Measurements from ENCODE around the gene LRPAP1.
"Not testable (repeated sequence)": the region's sequence is repeated elsewhere in the genome, so short reads cannot be mapped to it uniquely, and the experiment has no call there.

Gene LRPAP1

GRCh38 chr4:3531879-3532750, at the start of gene LRPAP1:
TSS of gene LRPAP1 (minus strand) at chr4:3532422. CDS start at chr4:3532412, 10 bp downstream.
- peak; percentile 84 for DNase-seq

GRCh38 chr4:3581334-3582090, 49.3 kb upstream of the LRPAP1 start:
- DNase-seq, result not testable (repeated sequence)

- not testable (repeated sequence) for DNase-seq
Observed at GRCh38 chr4:3580859-3581258, 48.6 kb upstream of the LRPAP1 start.

GRCh38 chr4:3578527-3579144, 46.4 kb upstream of the LRPAP1 start:
- not testable (repeated sequence) for DNase-seq

- not testable (repeated sequence) for DNase-seq
Observed at GRCh38 chr4:3578052-3578451, 45.8 kb upstream of the LRPAP1 start.

- DNase-seq, result not testable (repeated sequence)
Observed at GRCh38 chr4:3577208-3577892, 45.1 kb upstream of the LRPAP1 start.

- DNase-seq, result not testable (repeated sequence)
Observed at GRCh38 chr4:3576533-3577207, 44.4 kb upstream of the LRPAP1 start.

GRCh38 chr4:3575426-3576369, 43.5 kb upstream of the LRPAP1 start:
- DNase-seq, result not testable (repeated sequence)

- not testable (repeated sequence) for DNase-seq
Observed at GRCh38 chr4:3574865-3575264, 42.6 kb upstream of the LRPAP1 start.

- not testable (repeated sequence) for DNase-seq
Observed at GRCh38 chr4:3574346-3574745, 42.1 kb upstream of the LRPAP1 start.

GRCh38 chr4:3573131-3573530, 40.9 kb upstream of the LRPAP1 start:
- DNase-seq, result no peak

- no peak for DNase-seq
Observed at GRCh38 chr4:3572363-3572762, 40.1 kb upstream of the LRPAP1 start.

GRCh38 chr4:3571921-3572320, 39.7 kb upstream of the LRPAP1 start:
- DNase-seq, result no peak

- DNase-seq, result not testable (repeated sequence)
Observed at GRCh38 chr4:3570923-3571322, 38.7 kb upstream of the LRPAP1 start.

- not testable (repeated sequence) for DNase-seq
Observed at GRCh38 chr4:3569611-3570010, 37.4 kb upstream of the LRPAP1 start.

- DNase-seq, result not testable (repeated sequence)
Observed at GRCh38 chr4:3566701-3567100, 34.5 kb upstream of the LRPAP1 start.

- DNase-seq, result not testable (repeated sequence)
Observed at GRCh38 chr4:3566301-3566700, 34.1 kb upstream of the LRPAP1 start.

GRCh38 chr4:3564948-3565347, 32.7 kb upstream of the LRPAP1 start:
- DNase-seq, result not testable (repeated sequence)

- no peak for DNase-seq
Observed at GRCh38 chr4:3563403-3563802, 31.2 kb upstream of the LRPAP1 start.

GRCh38 chr4:3562127-3562526, 29.9 kb upstream of the LRPAP1 start:
- not testable (repeated sequence) for DNase-seq

- not testable (repeated sequence) for DNase-seq
Observed at GRCh38 chr4:3560465-3560864, 28.2 kb upstream of the LRPAP1 start.

Data from CD4-positive, alpha-beta T cell treated with Interleukin-4 for 4 hours (primary cell).